Left ventricle myocardium inferior (tissue), 1 donor: Measurements from ENCODE around the gene FRMD1. TPM values are rescaled to one million over a fixed set of nuclear protein-coding genes. Genes with fewer than 3 reads are reported as not detected.

Experiments used
- DNase-seq: peaks from one replicate; pipeline ENCODE4 v3.0.0-alpha.2; 2020
- H3K27ac ChIP-seq: fragments of 200-600 bp; replicated peaks from 2 replicates; pipeline ENCODE4 v1.8.0; 2021
- H3K27me3 ChIP-seq: fragments of 200-600 bp; 2 replicates; pipeline ENCODE4 v1.8.0; 2021; ENCODE audit warnings: low read depth
- H3K36me3 ChIP-seq: fragments of 200-600 bp; 2 replicates; pipeline ENCODE4 v1.8.0; 2021
- H3K4me1 ChIP-seq: fragments of 200-600 bp; 2 replicates; pipeline ENCODE4 v1.8.0; 2021
- H3K4me3 ChIP-seq: fragments of 200-600 bp; 2 replicates; pipeline ENCODE4 v1.8.0; 2021; ENCODE audit warnings: mild to moderate bottlenecking, moderate library complexity
- H3K9me3 ChIP-seq: fragments of 200-600 bp; replicated peaks from 2 replicates; pipeline ENCODE4 v1.8.0; 2021
- CTCF ChIP-seq: fragments of 200-600 bp; IDR thresholded peaks from 2 replicates; pipeline ENCODE4 v1.8.0; 2021; ENCODE audit warnings: antibody characterized with exemption, mild to moderate bottlenecking, borderline replicate concordance
- intact Hi-C: fragments of 100-400 bp; cut with micrococcal nuclease; formaldehyde crosslinking; loops from one replicate; pipeline ENCODE4 v1.11.0; 2022
- total RNA-seq: library from RNA; stranded (reverse); fragmentation: NEBNext Ultra II Directional; extraction: Animal tissue kit (Norgen Biotek cat#: 25700); gene quantifications from one replicate; pipeline ENCODE4 v1.2.1, GENCODE V29; 2021
- donor health status: DM: no; HTN: yes; CAD: no; lungs with severe emphysema.

Gene FRMD1
- total RNA-seq, 1 donor from 2014 or later, result 0.16 TPM

GRCh38 chr6:168116975-168117899, 38.2 kb upstream of the FRMD1 start:
- intact Hi-C loops, result loop anchor here (10.0 kb wide), 1 partner anchor 52 kb away; no protein-coding TSS in a partner anchor
- TF ChIP-seq CTCF, result no peak
- DNase-seq, result no peak
- H3K36me3 ChIP-seq, result no peaks in the 10 kb centered on the region
- H3K4me3 ChIP-seq, result no peak overlapping the region
- no peaks in the 10 kb centered on the region for H3K9me3 ChIP-seq
- no peak overlapping the region for H3K27ac ChIP-seq
- no peaks in the 10 kb centered on the region for H3K27me3 ChIP-seq
- peaks cover 5% of the 10 kb centered on the region for H3K4me1 ChIP-seq

GRCh38 chr6:168116438-168116974, 37.5 kb upstream of the FRMD1 start:
- H3K36me3 ChIP-seq, result no peaks in the 10 kb centered on the region
- no peak for TF ChIP-seq CTCF
- no peak overlapping the region for H3K27ac ChIP-seq
- H3K4me3 ChIP-seq, result no peak overlapping the region
- DNase-seq, result no peak
- intact Hi-C loops, result loop anchor here (10.0 kb wide), 1 partner anchor 52 kb away; no protein-coding TSS in a partner anchor
- peaks cover 5% of the 10 kb centered on the region for H3K4me1 ChIP-seq
- H3K9me3 ChIP-seq, result no peaks in the 10 kb centered on the region
- H3K27me3 ChIP-seq, result no peaks in the 10 kb centered on the region

- intact Hi-C loops, result loop anchor here (10.0 kb wide), 1 partner anchor 51 kb away; no protein-coding TSS in a partner anchor
- TF ChIP-seq CTCF, result no peak
- no peaks in the 10 kb centered on the region for H3K9me3 ChIP-seq
- DNase-seq, result no peak
- H3K4me1 ChIP-seq, result peaks cover 5% of the 10 kb centered on the region
- no peak overlapping the region for H3K4me3 ChIP-seq
- H3K27ac ChIP-seq, result no peak overlapping the region
- no peaks in the 10 kb centered on the region for H3K27me3 ChIP-seq
- no peaks in the 10 kb centered on the region for H3K36me3 ChIP-seq
Observed at GRCh38 chr6:168115748-168116437, 36.9 kb upstream of the FRMD1 start.

- no peak overlapping the region for H3K27ac ChIP-seq
- no peak for DNase-seq
- intact Hi-C loops, result loop anchor here (10.0 kb wide), 1 partner anchor 48 kb away; no protein-coding TSS in a partner anchor
- peaks cover 7% of the 10 kb centered on the region for H3K4me1 ChIP-seq
- H3K4me3 ChIP-seq, result no peak overlapping the region
- no peak for TF ChIP-seq CTCF
- no peaks in the 10 kb centered on the region for H3K27me3 ChIP-seq
- no peaks in the 10 kb centered on the region for H3K9me3 ChIP-seq
- no peaks in the 10 kb centered on the region for H3K36me3 ChIP-seq
Observed at GRCh38 chr6:168113226-168113625, 34.2 kb upstream of the FRMD1 start.

- Histone ChIP-seq H3K27me3 (no peaks in the 10 kb centered on the region), H3K9me3 (no peaks in the 10 kb centered on the region), H3K4me1 (peaks cover 14% of the 10 kb centered on the region), H3K36me3 (no peaks in the 10 kb centered on the region), H3K27ac (no peak overlapping the region), H3K4me3 (no peak overlapping the region)
- no peak for DNase-seq
- intact Hi-C loops, result loop anchor here (10.0 kb wide), 1 partner anchor 47 kb away; no protein-coding TSS in a partner anchor
- no peak for TF ChIP-seq CTCF
Observed at GRCh38 chr6:168111911-168112310, 32.9 kb upstream of the FRMD1 start.
